ENCODE results near the gene MMP28. TPM values are rescaled to one million over a fixed set of nuclear protein-coding genes. Genes with fewer than 3 reads are reported as not detected.

MMP28 gene
- total RNA-seq, 2 experiments from 2014 or later = not detected

DNA sequence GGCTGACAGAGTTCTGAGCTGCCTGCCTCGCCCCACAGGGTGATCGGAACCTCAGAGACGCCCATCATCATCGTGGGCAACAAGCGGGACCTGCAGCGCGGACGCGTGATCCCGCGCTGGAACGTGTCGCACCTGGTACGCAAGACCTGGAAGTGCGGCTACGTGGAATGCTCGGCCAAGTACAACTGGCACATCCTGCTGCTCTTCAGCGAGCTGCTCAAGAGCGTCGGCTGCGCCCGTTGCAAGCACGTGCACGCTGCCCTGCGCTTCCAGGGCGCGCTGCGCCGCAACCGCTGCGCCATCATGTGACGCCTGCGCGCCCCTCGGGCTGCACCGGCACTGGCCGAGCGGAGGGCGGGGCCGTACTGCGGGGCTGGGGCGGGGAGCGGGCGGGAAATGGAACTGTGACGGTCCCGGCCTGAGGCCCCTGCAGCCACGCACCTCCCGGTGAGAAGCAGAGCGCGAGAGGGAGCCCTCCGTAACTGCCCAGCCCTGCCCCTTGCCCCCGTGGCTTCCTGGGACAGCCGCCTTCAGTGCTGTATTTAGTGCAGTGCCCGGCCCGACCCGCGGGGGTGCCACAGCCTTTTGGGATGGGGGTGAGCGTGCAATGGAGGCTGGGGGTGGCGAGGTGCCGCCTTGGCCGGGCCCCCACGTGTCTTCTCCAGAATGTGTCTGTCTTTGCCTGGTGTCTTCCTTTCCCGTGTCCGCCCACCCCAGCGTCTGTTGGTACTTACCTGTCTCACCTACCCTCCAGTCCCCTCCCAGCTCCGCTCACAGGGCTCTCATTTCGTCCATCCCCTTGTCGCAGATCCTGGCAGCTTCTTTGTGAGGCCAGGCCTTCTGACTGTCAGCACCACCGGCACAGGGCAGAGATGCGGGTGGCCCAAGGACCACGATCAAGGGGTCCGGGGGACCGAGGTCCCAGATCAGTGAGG is 54.2 kb downstream of the MMP28 start:
- TF ChIP-seq, protein P1, sequence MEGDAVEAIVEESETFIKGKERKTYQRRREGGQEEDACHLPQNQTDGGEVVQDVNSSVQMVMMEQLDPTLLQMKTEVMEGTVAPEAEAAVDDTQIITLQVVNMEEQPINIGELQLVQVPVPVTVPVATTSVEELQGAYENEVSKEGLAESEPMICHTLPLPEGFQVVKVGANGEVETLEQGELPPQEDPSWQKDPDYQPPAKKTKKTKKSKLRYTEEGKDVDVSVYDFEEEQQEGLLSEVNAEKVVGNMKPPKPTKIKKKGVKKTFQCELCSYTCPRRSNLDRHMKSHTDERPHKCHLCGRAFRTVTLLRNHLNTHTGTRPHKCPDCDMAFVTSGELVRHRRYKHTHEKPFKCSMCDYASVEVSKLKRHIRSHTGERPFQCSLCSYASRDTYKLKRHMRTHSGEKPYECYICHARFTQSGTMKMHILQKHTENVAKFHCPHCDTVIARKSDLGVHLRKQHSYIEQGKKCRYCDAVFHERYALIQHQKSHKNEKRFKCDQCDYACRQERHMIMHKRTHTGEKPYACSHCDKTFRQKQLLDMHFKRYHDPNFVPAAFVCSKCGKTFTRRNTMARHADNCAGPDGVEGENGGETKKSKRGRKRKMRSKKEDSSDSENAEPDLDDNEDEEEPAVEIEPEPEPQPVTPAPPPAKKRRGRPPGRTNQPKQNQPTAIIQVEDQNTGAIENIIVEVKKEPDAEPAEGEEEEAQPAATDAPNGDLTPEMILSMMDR (conservative IDR thresholded peaks at IDR 0.05; ENCODE audit: low read length) = no peak
- TF ChIP-seq EZH2phosphoT487 (IDR thresholded peaks at IDR 0.05; ENCODE audit: borderline replicate concordance, low read depth, low read length) = no peak
- no peaks in the 10 kb centered on the region for H3K36me3 ChIP-seq (ENCODE audit: insufficient read depth, low read length)
- no peaks in the 10 kb centered on the region for H4K20me1 ChIP-seq (ENCODE audit: insufficient read depth, low read length)
- ChIA-PET CTCF (ENCODE audit: unreplicated experiment) (no interaction called here), POLR2A (no interaction called here)
- H3K9me3 ChIP-seq (ENCODE audit: low read length) = no peaks in the 10 kb centered on the region
- DNase-seq (ENCODE audit: low spot score) = no peak
- BruUV-seq (replicated peaks) = no TSS peak
- H3K27ac ChIP-seq (ENCODE audit: low read depth, low read length, poor library complexity, severe bottlenecking) = no peak overlapping the region
- no peaks in the 10 kb centered on the region for H3K4me1 ChIP-seq (ENCODE audit: insufficient read depth, low read length, poor library complexity, severe bottlenecking)
- H3K4me3 ChIP-seq (ENCODE audit: low read depth, low read length, poor library complexity, severe bottlenecking) = no peak overlapping the region
- no peaks in the 10 kb centered on the region for H3K79me2 ChIP-seq (ENCODE audit: insufficient read depth, low read depth, low read length)
- H2AFZ ChIP-seq (ENCODE audit: low read length) = no peak overlapping the region
- H3K4me2 ChIP-seq (ENCODE audit: low read length) = no peak overlapping the region
- intact Hi-C loops (cut with micrococcal nuclease; ENCODE audit: unreplicated experiment) = no loop called here
- no peaks in the 10 kb centered on the region for H3K9me2 ChIP-seq (ENCODE audit: insufficient read depth, low read length)

DNA sequence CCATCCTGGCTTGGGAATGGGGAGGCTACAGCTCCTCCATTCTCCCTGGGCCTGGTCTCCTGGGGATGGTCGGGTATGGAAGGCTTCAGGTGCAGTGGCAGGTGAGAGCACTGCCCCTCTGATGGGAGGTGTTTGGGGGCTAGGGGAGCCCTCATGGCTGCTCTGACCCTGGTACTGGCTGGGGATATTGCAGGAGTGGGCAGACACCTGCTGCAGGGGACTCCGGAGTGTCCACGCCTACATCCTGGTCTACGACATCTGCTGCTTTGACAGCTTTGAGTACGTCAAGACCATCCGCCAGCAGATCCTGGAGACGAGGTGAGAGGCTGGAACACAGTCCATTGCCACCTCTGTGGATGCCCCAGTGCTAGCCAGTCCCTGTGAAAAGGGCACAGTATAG is 55.2 kb downstream of the MMP28 start:
- no peaks in the 10 kb centered on the region for H3K9me3 ChIP-seq (ENCODE audit: low read length)
- no peak for TF ChIP-seq EZH2phosphoT487 (IDR thresholded peaks at IDR 0.05; ENCODE audit: borderline replicate concordance, low read depth, low read length)
- TF ChIP-seq, protein P1 (conservative IDR thresholded peaks at IDR 0.05; ENCODE audit: low read length) = no peak
- no peaks in the 10 kb centered on the region for H3K36me3 ChIP-seq (ENCODE audit: insufficient read depth, low read length)
- no peaks in the 10 kb centered on the region for H3K9me2 ChIP-seq (ENCODE audit: insufficient read depth, low read length)
- no peak overlapping the region for H3K4me2 ChIP-seq (ENCODE audit: low read length)
- BruUV-seq (replicated peaks) = no TSS peak
- ChIA-PET POLR2A (interaction anchor here (0.8 to 1.0 kb wide), 2 partner anchors 14 to 172 kb away, joined by 3 read pairs; no protein-coding TSS in a partner anchor), CTCF (ENCODE audit: unreplicated experiment) (no interaction called here)
- H3K4me3 ChIP-seq (ENCODE audit: low read depth, low read length, poor library complexity, severe bottlenecking) = no peak overlapping the region
- no peak overlapping the region for H2AFZ ChIP-seq (ENCODE audit: low read length)
- no peaks in the 10 kb centered on the region for H4K20me1 ChIP-seq (ENCODE audit: insufficient read depth, low read length)
- intact Hi-C loops (cut with micrococcal nuclease; ENCODE audit: unreplicated experiment) = no loop called here
- no peaks in the 10 kb centered on the region for H3K79me2 ChIP-seq (ENCODE audit: insufficient read depth, low read depth, low read length)
- H3K4me1 ChIP-seq (ENCODE audit: insufficient read depth, low read length, poor library complexity, severe bottlenecking) = no peaks in the 10 kb centered on the region
- no peak overlapping the region for H3K27ac ChIP-seq (ENCODE audit: low read depth, low read length, poor library complexity, severe bottlenecking)
- DNase-seq (ENCODE audit: low spot score) = no peak

GRCh38 chr17:35738519-35739133 is 56.8 kb downstream of the MMP28 start:
- Histone ChIP-seq H3K4me2 (ENCODE audit: low read length) (no peak overlapping the region), H3K79me2 (ENCODE audit: insufficient read depth, low read depth, low read length) (no peaks in the 10 kb centered on the region), H3K9me2 (ENCODE audit: insufficient read depth, low read length) (no peaks in the 10 kb centered on the region), H2AFZ (ENCODE audit: low read length) (no peak overlapping the region), H3K4me1 (ENCODE audit: insufficient read depth, low read length, poor library complexity, severe bottlenecking) (no peaks in the 10 kb centered on the region), H4K20me1 (ENCODE audit: insufficient read depth, low read length) (no peaks in the 10 kb centered on the region), H3K27ac (ENCODE audit: low read depth, low read length, poor library complexity, severe bottlenecking) (no peak overlapping the region), H3K9me3 (ENCODE audit: low read length) (no peaks in the 10 kb centered on the region), H3K36me3 (ENCODE audit: insufficient read depth, low read length) (no peaks in the 10 kb centered on the region), H3K4me3 (ENCODE audit: low read depth, low read length, poor library complexity, severe bottlenecking) (no peak overlapping the region)
- ChIA-PET POLR2A (no interaction called here), CTCF (ENCODE audit: unreplicated experiment) (no interaction called here)
- TF ChIP-seq, protein P1 (conservative IDR thresholded peaks at IDR 0.05; ENCODE audit: low read length) = no peak
- no peak for TF ChIP-seq EZH2phosphoT487 (IDR thresholded peaks at IDR 0.05; ENCODE audit: borderline replicate concordance, low read depth, low read length)
- no TSS peak for BruUV-seq (replicated peaks)
- intact Hi-C loops (cut with micrococcal nuclease; ENCODE audit: unreplicated experiment) = no loop called here
- DNase-seq (ENCODE audit: low spot score) = no peak
